ENCODE data around the gene RFX1.

DNA sequence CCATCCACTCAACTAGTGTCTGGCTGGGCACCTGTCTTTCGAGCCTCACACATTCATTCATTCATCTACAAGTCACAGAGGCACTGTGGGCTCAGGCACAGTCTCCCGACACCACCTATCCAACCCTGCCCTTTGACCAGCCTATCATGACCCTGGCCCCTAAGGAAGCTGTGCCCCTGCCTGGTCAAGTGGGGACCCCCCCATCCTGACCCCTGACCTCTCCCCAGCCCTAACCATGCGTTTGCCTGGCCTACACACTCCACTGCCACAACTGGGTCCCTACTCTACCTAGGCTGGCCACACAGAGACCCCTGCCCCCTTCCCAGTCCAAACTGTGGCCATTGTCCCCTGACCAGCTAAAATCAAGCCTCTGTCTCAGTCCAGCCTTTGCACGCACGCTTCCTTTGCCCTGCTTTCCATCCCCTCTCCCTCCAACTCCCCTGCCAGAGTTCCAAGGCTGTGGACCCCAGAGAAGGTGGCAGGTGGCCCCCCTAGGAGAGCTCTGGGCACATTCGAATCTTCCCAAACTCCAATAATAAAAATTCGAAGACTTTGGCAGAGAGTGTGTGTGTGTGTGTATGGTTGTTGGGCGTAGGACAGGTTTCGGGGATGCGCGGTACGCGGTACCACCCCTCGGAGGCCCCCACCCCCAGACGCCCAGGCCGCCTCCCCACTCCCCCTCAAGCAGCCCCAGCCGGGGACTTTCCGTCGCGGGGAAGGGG, 25.0 kb upstream of the RFX1 start:
- TF ChIP-seq CTCF (IDR thresholded peaks at IDR 0.05) (no peak), EZH2 (IDR thresholded peaks at IDR 0.05; ENCODE audit: borderline replicate concordance, insufficient read depth, low read depth, low read length, poor library complexity, severe bottlenecking) (no peak)

Data from B cell (primary cell).